GM15510 (cell line): ENCODE measurements around the gene KIT.

ENCODE experiments used
- POLR2A ChIP-seq: IDR thresholded peaks from 3 replicates; pipeline ENCODE4 v1.6.1; 2011; ENCODE audit warnings: borderline replicate concordance; ENCODE audit not compliant: insufficient read length; ENCODE audit errors: extremely low read depth

Gene KIT

GRCh38 chr4:54657551-54658251 is at the start of gene KIT:
TSS of gene KIT (plus strand) at chr4:54657957. CDS start at chr4:54658015, 58 bp downstream.
- TF ChIP-seq POLR2A: no peak

DNA sequence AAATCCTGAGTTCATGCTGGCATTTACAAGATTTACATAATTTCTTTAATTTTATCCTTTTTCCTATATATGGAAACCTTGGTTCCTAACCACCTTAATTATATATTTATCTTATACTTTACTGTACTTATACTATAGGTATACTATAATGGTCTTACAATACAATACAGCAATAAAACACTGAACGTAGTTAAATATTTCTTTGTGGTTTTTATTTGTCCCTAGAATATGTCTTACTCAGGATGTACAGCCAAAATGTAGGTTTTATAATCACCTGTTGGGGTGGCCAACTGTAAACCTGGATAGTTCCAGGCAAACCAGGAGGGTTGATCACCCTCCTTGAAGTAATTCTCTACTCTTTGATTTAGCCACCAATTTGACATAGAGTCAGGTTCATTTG is 48.4 kb upstream of the KIT start:
- no peak for TF ChIP-seq POLR2A

DNA sequence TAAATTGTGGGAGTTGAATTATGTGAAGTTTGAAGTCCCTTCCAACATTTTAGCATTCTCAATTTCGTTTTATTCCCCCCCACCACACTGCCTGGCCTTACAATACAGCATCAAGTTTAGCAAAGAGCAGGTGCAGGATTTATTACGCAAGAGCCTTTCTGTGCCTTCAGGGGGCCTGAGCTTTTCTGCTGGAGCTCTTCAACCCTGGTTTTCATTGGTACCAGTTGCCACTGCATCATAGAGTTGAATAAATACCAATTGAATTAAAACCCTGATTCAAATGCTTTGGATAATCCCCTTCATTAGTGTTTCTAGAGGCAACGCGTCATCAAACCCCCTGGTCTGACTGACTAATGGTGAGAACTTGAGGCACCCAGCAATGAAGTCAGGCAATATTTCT is 43.6 kb upstream of the KIT start:
- no peak for TF ChIP-seq POLR2A

DNA sequence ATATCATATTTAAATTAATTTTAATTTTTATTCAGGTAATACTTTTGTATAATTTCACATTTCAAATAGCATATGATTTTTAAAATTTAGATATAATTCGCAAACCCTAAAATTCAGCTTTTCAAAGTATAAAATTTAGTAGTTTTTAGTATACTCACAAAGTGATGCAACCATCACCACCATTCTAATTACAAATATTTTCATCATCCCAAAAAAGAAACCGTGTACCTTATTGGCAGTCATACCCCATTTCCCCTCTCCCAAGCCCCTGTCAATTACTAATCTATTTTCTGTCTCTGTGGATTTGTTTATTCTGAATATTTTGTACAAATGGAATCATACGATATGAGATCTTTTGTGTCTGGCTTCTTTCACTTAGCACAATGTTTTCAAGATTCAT is 37.0 kb upstream of the KIT start:
- no peak for TF ChIP-seq POLR2A

- no peak for TF ChIP-seq POLR2A
Measured at GRCh38 chr4:54625391-54625790, 32.4 kb upstream of the KIT start.

DNA sequence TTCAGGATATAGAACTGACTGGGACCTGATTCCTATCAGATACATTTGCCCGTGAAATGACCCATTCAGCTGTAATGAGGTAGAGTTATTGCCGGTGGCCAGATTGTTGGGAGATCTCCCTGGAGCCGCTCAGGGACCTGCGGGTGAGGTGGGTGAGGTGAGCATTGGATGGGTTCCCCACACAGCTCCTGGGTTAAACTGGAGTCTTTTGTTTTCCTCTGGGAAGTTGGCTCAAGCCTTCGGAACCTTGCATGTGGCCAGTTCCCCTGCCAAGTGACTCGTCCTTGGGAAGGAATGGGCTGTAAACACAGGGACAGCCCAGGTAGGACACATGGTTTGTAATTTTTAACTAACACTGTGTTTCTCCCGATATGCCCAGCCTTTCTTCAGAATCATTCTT is 31.6 kb upstream of the KIT start:
- no peak for TF ChIP-seq POLR2A

DNA sequence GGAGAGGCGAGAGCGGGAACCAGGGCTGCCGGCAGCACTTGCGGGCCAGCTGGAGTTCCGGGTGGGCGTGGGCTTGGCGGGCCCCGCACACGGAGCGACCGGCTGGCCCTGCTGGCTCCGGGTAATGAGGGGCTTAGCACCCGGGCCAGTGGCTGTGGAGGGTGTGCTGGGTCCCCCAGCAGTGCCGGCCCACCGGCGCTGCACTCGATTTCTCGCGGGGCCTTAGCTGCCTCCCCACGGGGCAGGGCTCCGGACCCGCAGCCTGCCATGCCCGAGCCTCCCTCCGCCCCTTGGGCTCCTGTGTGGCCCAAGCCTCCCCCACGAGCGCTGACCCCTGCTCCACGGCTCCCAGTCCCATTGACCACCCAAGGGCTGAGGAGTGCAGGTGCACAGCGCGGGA is 25.2 kb upstream of the KIT start:
- TF ChIP-seq POLR2A: no peak

DNA sequence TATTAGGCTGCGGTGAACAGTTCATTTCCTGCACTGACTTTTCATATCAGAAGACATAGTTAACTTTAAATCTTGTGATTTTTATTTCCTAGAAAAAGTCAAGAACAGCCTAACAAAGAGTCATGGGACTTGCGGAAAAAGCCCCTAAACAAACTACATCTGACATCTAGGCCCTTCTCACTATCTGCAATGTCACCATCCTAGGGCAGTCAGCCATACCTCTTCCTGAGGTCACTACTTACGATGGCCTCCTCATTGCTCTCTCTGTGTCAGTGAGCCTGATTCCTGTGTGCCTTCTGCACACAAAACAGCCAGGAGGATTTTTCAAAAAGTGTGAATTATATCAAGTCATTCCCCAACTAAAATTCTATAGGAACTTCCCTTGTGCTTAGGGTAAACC is 22.4 kb upstream of the KIT start:
- no peak for TF ChIP-seq POLR2A

- TF ChIP-seq POLR2A: no peak
Measured at GRCh38 chr4:54637325-54637724, 20.4 kb upstream of the KIT start.

DNA sequence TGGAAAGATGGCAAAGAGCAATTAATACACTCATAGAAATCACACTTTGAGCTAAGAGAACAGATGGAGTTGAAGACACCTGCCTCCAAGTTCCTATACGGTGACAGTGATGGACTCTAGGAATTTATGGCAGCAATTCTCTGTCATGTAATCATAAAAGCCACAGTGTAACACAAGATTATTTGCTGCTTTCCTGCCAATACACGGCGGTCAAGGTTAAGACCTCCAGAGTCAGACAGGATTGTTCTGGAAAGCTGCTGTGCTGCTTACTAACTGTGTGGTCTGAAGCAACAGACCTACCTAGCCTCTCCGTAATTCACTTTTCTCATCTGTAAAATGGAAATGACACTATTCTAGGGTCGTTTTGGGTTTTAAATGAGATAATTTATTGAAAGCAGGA is 14.6 kb upstream of the KIT start:
- TF ChIP-seq POLR2A: no peak

GRCh38 chr4:54643958-54644751 is 13.6 kb upstream of the KIT start:
- TF ChIP-seq POLR2A: no peak

- TF ChIP-seq POLR2A: no peak
Measured at GRCh38 chr4:54645830-54646229, 11.9 kb upstream of the KIT start.

GRCh38 chr4:54647070-54647469 is 10.7 kb upstream of the KIT start:
- no peak for TF ChIP-seq POLR2A

DNA sequence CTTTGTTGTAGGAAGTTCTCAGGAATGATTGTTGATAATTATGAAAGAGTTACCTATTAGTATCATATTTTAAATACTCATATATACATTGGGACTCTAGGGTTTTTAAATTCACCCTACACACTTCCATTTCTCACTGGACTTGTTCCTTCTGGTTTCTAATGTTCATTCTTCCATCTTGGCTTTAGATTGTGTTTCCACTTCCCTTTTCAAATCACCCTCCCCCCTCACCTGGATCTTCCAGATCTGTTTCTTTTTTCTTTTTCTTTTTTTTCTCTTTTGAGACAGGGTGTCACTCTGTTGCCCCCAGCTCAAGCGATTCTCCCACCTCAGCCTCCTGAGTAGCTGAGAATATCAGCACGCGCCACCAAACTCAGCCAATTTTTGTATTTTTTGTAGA is 6.7 kb upstream of the KIT start:
- no peak for TF ChIP-seq POLR2A

- TF ChIP-seq POLR2A: no peak
Measured at GRCh38 chr4:54654753-54655152, 3.0 kb upstream of the KIT start.

GRCh38 chr4:54657185-54657550 is 589 bp upstream of the KIT start:
- no peak for TF ChIP-seq POLR2A
